GM23338 (cell line): ENCODE results near the gene TM7SF3. TPM values are rescaled to one million over a fixed set of nuclear protein-coding genes. Genes with fewer than 3 reads are reported as not detected.

Experiments
- ATAC-seq: fragments of 200-7000 bp; cut with Tn5 transposase; 3 replicates; pipeline ENCODE4 v1.9.1; 2020
- DNase-seq: peaks from one replicate; pipeline ENCODE4 v3.0.0-alpha.2; 2015; ENCODE audit warnings: low spot score
- H2AFZ ChIP-seq: fragments of 200-600 bp; sonication (generic); 2 replicates; pipeline ENCODE4 v1.8.0; 2016; ENCODE audit warnings: antibody characterized with exemption, mild to moderate bottlenecking, moderate library complexity
- H3F3A ChIP-seq: fragments of 200-600 bp; sonication (generic); replicated peaks from 2 replicates; pipeline ENCODE4 v1.8.0; 2017; ENCODE audit warnings: antibody characterized with exemption, mixed run types, low read depth
- H3K27ac ChIP-seq: fragments of 200-600 bp; sonication (generic); 2 replicates; pipeline ENCODE4 v1.6.1; 2016; ENCODE audit warnings: low read depth
- H3K27me3 ChIP-seq: fragments of 200-600 bp; sonication (generic); 2 replicates; pipeline ENCODE4 v1.8.0; 2016; ENCODE audit warnings: mild to moderate bottlenecking, mixed run types, moderate library complexity; ENCODE audit not compliant: insufficient read depth
- H3K36me3 ChIP-seq: fragments of 200-600 bp; sonication (generic); 2 replicates; pipeline ENCODE4 v1.8.0; 2016; ENCODE audit warnings: mild to moderate bottlenecking; ENCODE audit not compliant: insufficient read depth
- H3K4me1 ChIP-seq: fragments of 200-600 bp; sonication (generic); 2 replicates; pipeline ENCODE4 v1.8.0; 2016; ENCODE audit warnings: mild to moderate bottlenecking, moderate library complexity; ENCODE audit not compliant: insufficient read depth
- H3K4me2 ChIP-seq: fragments of 200-600 bp; sonication (generic); 2 replicates; pipeline ENCODE4 v1.7.1; 2017; ENCODE audit warnings: mixed run types
- H3K4me3 ChIP-seq: fragments of 200-600 bp; sonication (generic); 2 replicates; pipeline ENCODE4 v1.6.1; 2016; ENCODE audit warnings: mixed run types
- H3K79me2 ChIP-seq: fragments of 200-600 bp; sonication (generic); replicated peaks from 2 replicates; pipeline ENCODE4 v1.8.0; 2017; ENCODE audit warnings: mild to moderate bottlenecking; ENCODE audit not compliant: insufficient read depth
- H3K9me2 ChIP-seq: fragments of 200-600 bp; sonication (generic); 2 replicates; pipeline ENCODE4 v1.8.0; 2017; ENCODE audit not compliant: insufficient read depth
- H4K20me1 ChIP-seq: fragments of 200-600 bp; sonication (generic); replicated peaks from 2 replicates; pipeline ENCODE4 v1.8.0; 2017; ENCODE audit warnings: mild to moderate bottlenecking; ENCODE audit not compliant: insufficient read depth
- H3K27ac Mint-ChIP-seq: 2 replicates; pipeline ENCODE4 v1.8.0; 2020; ENCODE audit warnings: inconsistent platforms, mild to moderate bottlenecking, moderate library complexity, mixed read lengths
- H3K27me3 Mint-ChIP-seq: 3 replicates; pipeline ENCODE4 v1.8.0; 2022; ENCODE audit warnings: low read depth, mild to moderate bottlenecking, moderate library complexity, mixed read lengths, inconsistent platforms; ENCODE audit not compliant: insufficient read depth, poor library complexity
- H3K36me3 Mint-ChIP-seq: 3 replicates; pipeline ENCODE4 v1.8.0; 2021; ENCODE audit warnings: low read depth, mild to moderate bottlenecking, inconsistent platforms, moderate library complexity, mixed read lengths
- H3K4me1 Mint-ChIP-seq: 3 replicates; pipeline ENCODE4 v1.8.0; 2020; ENCODE audit warnings: mild to moderate bottlenecking, inconsistent platforms, mixed read lengths
- H3K4me3 Mint-ChIP-seq: 3 replicates; pipeline ENCODE4 v1.8.0; 2021; ENCODE audit warnings: moderate library complexity, mild to moderate bottlenecking, inconsistent platforms, mixed read lengths
- H3K9me3 Mint-ChIP-seq: 3 replicates; pipeline ENCODE4 v1.8.0; 2020; ENCODE audit warnings: moderate library complexity, mild to moderate bottlenecking, inconsistent platforms, mixed read lengths
- CREB1 ChIP-seq: fragments of 250-450 bp; sonication (Bioruptor Pico); IDR thresholded peaks from 2 replicates; pipeline ENCODE4 v1.5.0; 2020; ENCODE audit warnings: low read depth, mild to moderate bottlenecking, moderate library complexity
- EZH2 ChIP-seq: fragments of 200-600 bp; sonication (generic); IDR thresholded peaks from one replicate; pipeline ENCODE4 v1.8.0; 2017; ENCODE audit warnings: antibody characterized with exemption, mild to moderate bottlenecking, low read depth; ENCODE audit not compliant: unreplicated experiment
- EZH2phosphoT487 ChIP-seq: fragments of 200-600 bp; sonication (generic); IDR thresholded peaks from one replicate; pipeline ENCODE4 v1.8.1; 2018; ENCODE audit warnings: antibody characterized with exemption; ENCODE audit not compliant: unreplicated experiment
- JUNB ChIP-seq: IDR thresholded peaks from one replicate; pipeline ENCODE4 v1.6.1; 2016; ENCODE audit warnings: antibody characterized with exemption; ENCODE audit not compliant: unreplicated experiment
- POLR2AphosphoS5 ChIP-seq: IDR thresholded peaks from 2 replicates; pipeline ENCODE4 v1.6.1; 2016; ENCODE audit warnings: antibody characterized with exemption, low read depth
- STAT1 ChIP-seq: IDR thresholded peaks from one replicate; pipeline ENCODE4 v1.6.1; 2016; ENCODE audit warnings: antibody characterized with exemption; ENCODE audit not compliant: unreplicated experiment
- ZNF114 ChIP-seq: fragments of 250-450 bp; sonication (Bioruptor Pico); IDR thresholded peaks from 2 replicates; pipeline ENCODE4 v1.5.0; 2020; ENCODE audit warnings: mild to moderate bottlenecking, moderate library complexity
- ZNF331 ChIP-seq: fragments of 250-450 bp; sonication (Bioruptor Pico); IDR thresholded peaks from 2 replicates; pipeline ENCODE4 v1.5.0; 2020; ENCODE audit warnings: low read depth, mild to moderate bottlenecking, moderate library complexity
- polyA plus RNA-seq: library from polyadenylated mRNA; unstranded; fragments of >200 nt; fragmentation: Nextera tagmentation; extraction: Ambion mirVana; gene quantifications from 2 replicates; pipeline ENCODE4 v1.2.1, GENCODE V29; 2016
- total RNA-seq: library from RNA; depleted of rRNA; stranded (reverse); fragments of >200 nt; shearing (Covaris generic); gene quantifications from 2 replicates; pipeline ENCODE4 v1.2.3, GENCODE V29; 2014
- TF ChIP-seq, protein P1 (sequence below), 2 experiments: fragments of 200-600 bp in 1 of 2; sonication (generic) in 1 of 2; conservative IDR thresholded peaks; 2 replicates each; pipeline versions ENCODE4 v1.5.1 to v1.6.1; 2016 to 2017; ENCODE audit warnings: antibody characterized with exemption in 2 of 2, low read depth in 2 of 2, mild to moderate bottlenecking in 2 of 2, moderate library complexity in 1 of 2
- TF ChIP-seq, protein P2 (sequence below): IDR thresholded peaks from one replicate; pipeline ENCODE4 v1.6.1; 2018; ENCODE audit warnings: antibody characterized with exemption; ENCODE audit not compliant: unreplicated experiment

TM7SF3 gene
- total and polyA plus RNA-seq, 2 experiments from 2014 or later, result 30.3 to 121 TPM

DNA sequence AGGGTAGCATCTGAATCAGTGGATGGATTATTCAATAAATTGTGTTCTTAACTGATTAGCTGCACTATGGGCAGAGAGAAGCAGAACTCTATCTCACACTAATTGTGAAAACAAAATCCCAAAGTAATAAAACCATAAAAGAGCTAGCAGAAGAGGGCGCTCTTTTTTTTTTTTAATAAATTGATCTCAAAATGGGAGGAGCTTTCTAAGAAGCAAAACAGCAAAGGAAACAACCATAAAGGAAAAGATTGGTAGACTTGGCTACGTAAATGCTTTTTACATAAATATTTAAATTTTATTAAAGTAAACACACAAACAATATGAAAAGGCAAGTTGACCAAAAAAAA lies 1.5 kb upstream of the TM7SF3 start:
- Mint-ChIP-seq H3K27ac (no peak overlapping the region), H3K9me3 (no peaks in the 10 kb centered on the region), H3K4me1 (peaks cover 37% of the 10 kb centered on the region), H3K4me3 (no peak overlapping the region), H3K27me3 (peaks cover 2% of the 10 kb centered on the region), H3K36me3 (no peaks in the 10 kb centered on the region; the same call in 2 of the 3 replicates)
- peaks cover 7% of the 10 kb centered on the region for H3F3A ChIP-seq
- TF ChIP-seq, protein P1, sequence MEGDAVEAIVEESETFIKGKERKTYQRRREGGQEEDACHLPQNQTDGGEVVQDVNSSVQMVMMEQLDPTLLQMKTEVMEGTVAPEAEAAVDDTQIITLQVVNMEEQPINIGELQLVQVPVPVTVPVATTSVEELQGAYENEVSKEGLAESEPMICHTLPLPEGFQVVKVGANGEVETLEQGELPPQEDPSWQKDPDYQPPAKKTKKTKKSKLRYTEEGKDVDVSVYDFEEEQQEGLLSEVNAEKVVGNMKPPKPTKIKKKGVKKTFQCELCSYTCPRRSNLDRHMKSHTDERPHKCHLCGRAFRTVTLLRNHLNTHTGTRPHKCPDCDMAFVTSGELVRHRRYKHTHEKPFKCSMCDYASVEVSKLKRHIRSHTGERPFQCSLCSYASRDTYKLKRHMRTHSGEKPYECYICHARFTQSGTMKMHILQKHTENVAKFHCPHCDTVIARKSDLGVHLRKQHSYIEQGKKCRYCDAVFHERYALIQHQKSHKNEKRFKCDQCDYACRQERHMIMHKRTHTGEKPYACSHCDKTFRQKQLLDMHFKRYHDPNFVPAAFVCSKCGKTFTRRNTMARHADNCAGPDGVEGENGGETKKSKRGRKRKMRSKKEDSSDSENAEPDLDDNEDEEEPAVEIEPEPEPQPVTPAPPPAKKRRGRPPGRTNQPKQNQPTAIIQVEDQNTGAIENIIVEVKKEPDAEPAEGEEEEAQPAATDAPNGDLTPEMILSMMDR (conservative IDR thresholded peaks at IDR 0.05; ENCODE audit: low read depth in 2 of 2), result peak in 1 of 2 experiments; percentile 47; a peak in 2 of 4 replicates
- TF ChIP-seq POLR2AphosphoS5, result no peak
- H4K20me1 ChIP-seq, result no peaks in the 10 kb centered on the region
- no peak overlapping the region for H3K27ac ChIP-seq
- H3K4me3 ChIP-seq, result no peak overlapping the region
- H3K4me1 ChIP-seq, result peaks cover 33% of the 10 kb centered on the region
- no peak overlapping the region for H2AFZ ChIP-seq
- peaks cover 29% of the 10 kb centered on the region for H3K79me2 ChIP-seq
- H3K4me2 ChIP-seq, result peak overlapping the region; percentile 82
- no peaks in the 10 kb centered on the region for H3K27me3 ChIP-seq
- ATAC-seq (no peak), DNase-seq (peak; percentile 52)
- no peaks in the 10 kb centered on the region for H3K9me2 ChIP-seq
- no peaks in the 10 kb centered on the region for H3K36me3 ChIP-seq

DNA sequence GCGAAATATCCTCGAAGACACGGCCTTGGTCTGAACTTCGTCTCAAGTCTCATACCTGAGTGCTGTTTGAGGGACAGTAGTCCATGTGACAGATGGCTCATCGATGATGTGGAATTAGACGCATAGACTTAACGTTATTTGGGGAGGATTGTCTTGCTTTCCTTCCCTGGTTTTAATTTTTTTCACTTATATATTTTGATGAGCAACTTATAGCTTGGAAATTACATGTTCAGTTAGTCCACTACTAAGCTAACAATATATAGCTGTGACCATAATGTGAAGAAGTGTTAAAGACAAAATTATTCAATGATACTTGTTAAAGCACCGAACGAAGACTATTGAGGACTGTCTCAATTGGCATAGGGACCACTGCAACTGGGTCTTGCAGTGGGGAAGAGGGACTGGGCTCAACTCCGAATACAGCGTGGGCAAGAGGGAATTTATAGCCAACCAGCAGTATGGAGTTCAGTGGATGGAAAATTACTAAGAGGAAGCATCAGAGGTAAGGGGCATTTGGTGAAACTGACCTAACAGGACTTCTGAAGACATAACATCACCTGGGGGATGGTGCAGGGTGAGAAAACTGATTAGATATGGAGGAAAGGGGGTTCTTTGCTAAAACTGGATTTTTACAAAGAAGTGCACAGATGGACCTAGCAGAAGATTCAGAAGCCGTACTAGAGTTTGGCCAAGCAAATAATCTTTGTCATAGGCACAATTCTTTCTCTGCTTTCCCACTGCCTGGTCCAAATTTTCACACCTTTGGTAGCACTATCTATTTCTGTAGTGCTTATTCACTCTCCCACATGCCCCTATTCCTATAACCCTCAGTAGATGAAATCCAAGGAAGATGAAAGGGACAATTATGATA lies 910 bp upstream of the TM7SF3 start:
- Mint-ChIP-seq H3K9me3 (no peaks in the 10 kb centered on the region), H3K27ac (peak overlapping the region; percentile 10; the same call in 1 of the 2 replicates), H3K4me1 (peaks cover 41% of the 10 kb centered on the region), H3K4me3 (peak overlapping the region; percentile 94), H3K36me3 (no peaks in the 10 kb centered on the region; the same call in 2 of the 3 replicates), H3K27me3 (peaks cover 2% of the 10 kb centered on the region)
- Histone ChIP-seq H4K20me1 (no peaks in the 10 kb centered on the region), H2AFZ (peak overlapping the region; percentile 69), H3K4me3 (peak overlapping the region; percentile 87), H3K9me2 (no peaks in the 10 kb centered on the region), H3F3A (peaks cover 7% of the 10 kb centered on the region), H3K4me2 (peak overlapping the region; percentile 82), H3K27ac (peak overlapping the region; percentile 70), H3K79me2 (peaks cover 35% of the 10 kb centered on the region), H3K4me1 (peaks cover 35% of the 10 kb centered on the region), H3K27me3 (no peaks in the 10 kb centered on the region), H3K36me3 (no peaks in the 10 kb centered on the region)
- DNase-seq (no peak), ATAC-seq (no peak)
- TF ChIP-seq POLR2AphosphoS5, result no peak
- TF ChIP-seq ZNF331 (CRISPR knock-in tag), result no peak
- TF ChIP-seq CREB1 (CRISPR knock-in tag), result no peak
- no peak for TF ChIP-seq ZNF114 (CRISPR knock-in tag)
- no peak for TF ChIP-seq STAT1
- TF ChIP-seq EZH2, result no peak
- TF ChIP-seq, protein P1 (conservative IDR thresholded peaks at IDR 0.05; ENCODE audit: low read depth in 2 of 2), result no peak
- TF ChIP-seq, protein P2, sequence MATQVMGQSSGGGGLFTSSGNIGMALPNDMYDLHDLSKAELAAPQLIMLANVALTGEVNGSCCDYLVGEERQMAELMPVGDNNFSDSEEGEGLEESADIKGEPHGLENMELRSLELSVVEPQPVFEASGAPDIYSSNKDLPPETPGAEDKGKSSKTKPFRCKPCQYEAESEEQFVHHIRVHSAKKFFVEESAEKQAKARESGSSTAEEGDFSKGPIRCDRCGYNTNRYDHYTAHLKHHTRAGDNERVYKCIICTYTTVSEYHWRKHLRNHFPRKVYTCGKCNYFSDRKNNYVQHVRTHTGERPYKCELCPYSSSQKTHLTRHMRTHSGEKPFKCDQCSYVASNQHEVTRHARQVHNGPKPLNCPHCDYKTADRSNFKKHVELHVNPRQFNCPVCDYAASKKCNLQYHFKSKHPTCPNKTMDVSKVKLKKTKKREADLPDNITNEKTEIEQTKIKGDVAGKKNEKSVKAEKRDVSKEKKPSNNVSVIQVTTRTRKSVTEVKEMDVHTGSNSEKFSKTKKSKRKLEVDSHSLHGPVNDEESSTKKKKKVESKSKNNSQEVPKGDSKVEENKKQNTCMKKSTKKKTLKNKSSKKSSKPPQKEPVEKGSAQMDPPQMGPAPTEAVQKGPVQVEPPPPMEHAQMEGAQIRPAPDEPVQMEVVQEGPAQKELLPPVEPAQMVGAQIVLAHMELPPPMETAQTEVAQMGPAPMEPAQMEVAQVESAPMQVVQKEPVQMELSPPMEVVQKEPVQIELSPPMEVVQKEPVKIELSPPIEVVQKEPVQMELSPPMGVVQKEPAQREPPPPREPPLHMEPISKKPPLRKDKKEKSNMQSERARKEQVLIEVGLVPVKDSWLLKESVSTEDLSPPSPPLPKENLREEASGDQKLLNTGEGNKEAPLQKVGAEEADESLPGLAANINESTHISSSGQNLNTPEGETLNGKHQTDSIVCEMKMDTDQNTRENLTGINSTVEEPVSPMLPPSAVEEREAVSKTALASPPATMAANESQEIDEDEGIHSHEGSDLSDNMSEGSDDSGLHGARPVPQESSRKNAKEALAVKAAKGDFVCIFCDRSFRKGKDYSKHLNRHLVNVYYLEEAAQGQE, result no peak
- TF ChIP-seq JUNB, result no peak
- no peak for TF ChIP-seq EZH2phosphoT487
